HCT116 (cell line): Measurements from ENCODE around the gene AKIRIN2. TPM values are rescaled to one million over a fixed set of nuclear protein-coding genes. Genes with fewer than 3 reads are reported as not detected.

Experiments
- ATAC-seq: fragments of 200-7000 bp; cut with Tn5 transposase; 2 replicates; pipeline ENCODE4 v1.9.1; 2020; ENCODE audit warnings: mild to moderate bottlenecking, moderate library complexity
- BruUV-seq: library from RNA; stranded (reverse); fragments of 400-500 nt; replicated peaks from 2 replicates; lab custom pipeline; 2021; lab: Mats Ljungman, UMichigan
- CTCF ChIA-PET: fragments of 300-600 bp; sonication (Branson Sonifier 250); formaldehyde crosslinking; loops from one replicate; lab custom pipeline; 2021; ENCODE audit warnings: antibody characterized with exemption; lab: Charles Lee
- POLR2A ChIA-PET: fragments of 300-600, 350-600 bp; sonication (Branson Sonifier 250); formaldehyde crosslinking; loops from one replicate; lab custom pipeline; 2021; ENCODE audit warnings: antibody characterized with exemption; lab: Charles Lee
- RAD21 ChIA-PET, 2 experiments: fragments of 300-600 bp; sonication (Branson Sonifier 250); formaldehyde crosslinking; loops; one replicate each; lab custom pipeline; 2023; ENCODE audit warnings: low total read pairs in 2 of 2; ENCODE audit not compliant: uncharacterized antibody in 2 of 2, unreplicated experiment in 2 of 2, low non-redundant PET in 1 of 2; lab: Charles Lee
- DNase-seq: peaks from one replicate; pipeline ENCODE4 v3.0.0-alpha.2; 2010; ENCODE audit warnings: low read depth, low spot score
- H2AFZ ChIP-seq: fragments of 200-600 bp; shearing (Covaris generic), sonication (generic); 2 replicates; pipeline ENCODE4 v1.6.1; 2017; ENCODE audit warnings: low read depth, mixed run types, mixed read lengths, antibody characterized with exemption, low read length; ENCODE audit not compliant: poor library complexity, severe bottlenecking
- H3K27ac ChIP-seq: 2 replicates; pipeline ENCODE4 v1.5.1; 2012; ENCODE audit warnings: low read depth, low read length
- H3K27me3 ChIP-seq: fragments of 200-600 bp; sonication (generic); 2 replicates; pipeline ENCODE4 v1.6.1; 2016; ENCODE audit warnings: mixed run types, low read length, mixed read lengths; ENCODE audit not compliant: insufficient read depth
- H3K36me3 ChIP-seq, 2 experiments: fragments of 200-500 bp in 1 of 2; fragments of 200-600 bp in 1 of 2; sonication (Bioruptor generic) in 1 of 2; sonication (generic) in 1 of 2; 2 replicates each; pipeline versions ENCODE4 v1.5.1 to v1.6.1; 2014 to 2016; ENCODE audit warnings: low read length in 2 of 2, inconsistent platforms in 1 of 2, mixed read lengths in 1 of 2, mixed run types in 1 of 2; ENCODE audit not compliant: insufficient read depth in 2 of 2, control insufficient read depth in 1 of 2
- H3K4me1 ChIP-seq, 2 experiments: fragments of 200-600 bp in 1 of 2; sonication (generic) in 1 of 2; 2 replicates each; pipeline versions ENCODE4 v1.5.1 to v1.6.1; 2012 to 2017; ENCODE audit warnings: low read length in 2 of 2, inconsistent platforms in 1 of 2, mild to moderate bottlenecking in 1 of 2, mixed read lengths in 1 of 2, mixed run types in 1 of 2, moderate library complexity in 1 of 2; ENCODE audit not compliant: insufficient read depth in 2 of 2, control insufficient read depth in 1 of 2
- H3K4me2 ChIP-seq: fragments of 200-600 bp; sonication (generic); 2 replicates; pipeline ENCODE4 v1.6.1; 2017; ENCODE audit warnings: mixed run types, low read length, mixed read lengths
- H3K4me3 ChIP-seq, 2 experiments: fragments of 200-600 bp in 1 of 2; sonication (generic) in 1 of 2; replicated peaks in 1 of 2; 2 replicates each; pipeline ENCODE4 v1.5.1; 2011 to 2016; ENCODE audit warnings: low read length in 2 of 2, control low read depth in 1 of 2, low read depth in 1 of 2, mild to moderate bottlenecking in 1 of 2, mixed read lengths in 1 of 2, mixed run types in 1 of 2
- H3K79me2 ChIP-seq: fragments of 200-600 bp; sonication (generic); 2 replicates; pipeline ENCODE4 v1.6.1; 2017; ENCODE audit warnings: mild to moderate bottlenecking, mixed run types, low read length, moderate library complexity, mixed read lengths; ENCODE audit not compliant: insufficient read depth
- H3K9ac ChIP-seq: fragments of 200-600 bp; sonication (generic); 2 replicates; pipeline ENCODE4 v1.6.1; 2016; ENCODE audit warnings: low read length, mixed read lengths
- H3K9me2 ChIP-seq: fragments of 200-600 bp; sonication (generic), shearing (Covaris generic); 2 replicates; pipeline ENCODE4 v1.6.1; 2017; ENCODE audit warnings: mixed run types, mild to moderate bottlenecking, moderate library complexity; ENCODE audit not compliant: insufficient read depth
- H3K9me3 ChIP-seq, 2 experiments: fragments of 200-500 bp in 1 of 2; fragments of 200-600 bp in 1 of 2; sonication (Bioruptor generic) in 1 of 2; sonication (generic) in 1 of 2; 2 replicates each; pipeline ENCODE4 v1.6.1; 2014 to 2017; ENCODE audit warnings: low read length in 2 of 2, mixed read lengths in 2 of 2, inconsistent platforms in 1 of 2, low read depth in 1 of 2, mild to moderate bottlenecking in 1 of 2, mixed run types in 1 of 2, moderate library complexity in 1 of 2; ENCODE audit not compliant: control insufficient read depth in 1 of 2, insufficient read depth in 1 of 2
- H4K20me1 ChIP-seq: fragments of 200-600 bp; sonication (generic), shearing (Covaris generic); 2 replicates; pipeline ENCODE4 v1.6.1; 2017; ENCODE audit warnings: mixed run types, mild to moderate bottlenecking, moderate library complexity; ENCODE audit not compliant: insufficient read depth
- CEBPB ChIP-seq: IDR thresholded peaks from 2 replicates; pipeline ENCODE4 v1.6.1; 2012; ENCODE audit warnings: low read depth
- EZH2phosphoT487 ChIP-seq: fragments of 200-600 bp; IDR thresholded peaks from 2 replicates; pipeline ENCODE4 v1.6.1; 2018; ENCODE audit warnings: antibody characterized with exemption, borderline replicate concordance
- FOSL1 ChIP-seq: IDR thresholded peaks from 2 replicates; pipeline ENCODE4 v1.6.1; 2012; ENCODE audit warnings: low read depth
- YY1 ChIP-seq: IDR thresholded peaks from 2 replicates; pipeline ENCODE4 v1.6.1; 2011; ENCODE audit warnings: low read length, low read depth, moderate library complexity, mild to moderate bottlenecking; ENCODE audit not compliant: insufficient replicate concordance; ENCODE audit errors: extremely low read depth
- ZFX ChIP-seq: fragments of 450-650 bp; IDR thresholded peaks from 2 replicates; pipeline ENCODE4 v1.6.1; 2017
- intact Hi-C: fragments of 100-400 bp; cut with micrococcal nuclease; formaldehyde crosslinking; loops from 2 replicates; pipeline ENCODE4 v1.10.0; 2022
- total RNA-seq: library from RNA; stranded (reverse); gene quantifications from one replicate; pipeline ENCODE4 v1.2.1, GENCODE V29; 2021; ENCODE audit not compliant: unreplicated experiment

AKIRIN2 gene
- total RNA-seq, 1 experiment from 2014 or later, result 54.8 TPM

DNA sequence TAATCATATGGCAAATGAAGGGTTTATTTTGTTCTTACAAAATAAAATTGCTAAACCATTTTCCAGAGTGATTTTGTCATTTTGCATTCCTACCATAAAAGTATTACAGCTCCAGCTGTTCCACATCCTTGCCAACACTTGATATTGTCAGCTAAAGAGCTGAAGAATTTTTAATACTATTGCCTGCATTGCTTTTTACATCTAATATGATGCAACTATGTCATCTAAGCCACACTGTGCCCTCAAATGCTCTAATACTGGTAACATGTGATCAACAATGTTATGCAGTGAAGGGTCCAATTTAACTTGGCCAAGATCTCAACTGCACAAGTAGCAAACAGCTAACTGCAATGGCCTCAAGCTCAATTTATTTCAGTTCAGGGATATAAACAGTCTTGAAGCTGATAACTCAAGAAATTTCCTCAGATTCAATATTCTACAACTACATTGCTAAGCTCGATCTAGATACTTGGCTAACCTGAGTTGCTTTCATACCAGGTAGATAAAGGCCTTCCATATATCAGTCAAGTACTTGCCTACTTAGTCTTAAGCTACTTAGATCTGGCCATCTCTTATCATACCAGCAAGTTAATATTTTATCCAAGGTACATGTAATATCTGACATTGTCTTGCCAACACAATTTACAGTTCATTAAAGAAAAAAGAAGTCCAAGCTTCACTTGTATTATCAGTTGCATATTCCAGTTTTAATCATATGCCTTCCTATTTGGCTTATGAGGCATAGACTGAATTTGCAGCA, 17.0 kb downstream of the AKIRIN2 start:
- Histone ChIP-seq H3K4me2 (no peak overlapping the region), H3K9me3 (no peaks in the 10 kb centered on the region), H3K36me3 (no peaks in the 10 kb centered on the region), H3K4me3 (no peak overlapping the region), H3K27ac (no peak overlapping the region), H4K20me1 (peaks cover 16% of the 10 kb centered on the region), H3K27me3 (no peaks in the 10 kb centered on the region), H3K9me2 (no peaks in the 10 kb centered on the region), H3K9ac (no peak overlapping the region), H3K79me2 (peaks cover 97% of the 10 kb centered on the region), H3K4me1 (no peaks in the 10 kb centered on the region), H2AFZ (no peak overlapping the region)
- ChIA-PET POLR2A (interaction anchor here (1.0 kb wide), 1 partner anchor 14 kb away, joined by 3 read pairs; no protein-coding TSS in a partner anchor), RAD21 (no interaction called here), CTCF (no interaction called here)
- no TSS peak for BruUV-seq
- ATAC-seq, result no peak
- intact Hi-C loops, result no loop called here
- no peak for DNase-seq
- TF ChIP-seq FOSL1 (no peak), CEBPB (peak; percentile 19; the same call in 1 of the 2 replicates)

DNA sequence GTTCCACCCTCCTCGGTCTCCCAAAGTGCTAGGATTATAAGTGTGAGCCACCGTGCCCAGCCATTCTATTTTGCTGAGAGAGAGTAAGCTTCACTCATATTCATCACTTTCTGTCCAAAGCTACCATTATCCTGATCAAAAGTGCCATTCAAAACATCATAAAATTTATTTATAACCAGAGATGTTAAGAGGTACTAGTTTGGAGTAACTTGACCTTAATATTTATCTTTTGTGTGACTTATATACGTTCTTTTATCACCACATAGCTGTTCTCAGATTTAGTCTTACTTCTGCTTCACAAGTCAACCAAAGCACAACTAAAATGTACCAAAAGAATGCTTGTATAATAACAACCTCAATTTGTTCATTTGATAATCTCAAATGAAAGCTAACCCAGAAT, 18.1 kb downstream of the AKIRIN2 start:
- POLR2A ChIA-PET, result no interaction called here
- H3K4me2 ChIP-seq, result no peak overlapping the region
- peaks cover 0 to 5% of the 10 kb centered on the region in 2 experiments; a peak in 2 of 4 replicates for H3K36me3 ChIP-seq
- H3K9ac ChIP-seq, result no peak overlapping the region
- RAD21 ChIA-PET, result no interaction called here
- H3K27ac ChIP-seq, result no peak overlapping the region
- peaks cover 16% of the 10 kb centered on the region for H4K20me1 ChIP-seq
- no peaks in the 10 kb centered on the region for H3K27me3 ChIP-seq
- no peaks in the 10 kb centered on the region for H3K4me1 ChIP-seq
- CTCF ChIA-PET, result no interaction called here
- ATAC-seq, result no peak
- intact Hi-C loops, result no loop called here
- BruUV-seq, result no TSS peak
- H2AFZ ChIP-seq, result no peak overlapping the region
- TF ChIP-seq EZH2phosphoT487 (no peak), ZFX (no peak), YY1 (no peak)
- no peak overlapping the region for H3K4me3 ChIP-seq
- no peaks in the 10 kb centered on the region for H3K9me3 ChIP-seq
- no peak for DNase-seq
- H3K9me2 ChIP-seq, result no peaks in the 10 kb centered on the region
- H3K79me2 ChIP-seq, result peaks cover 97% of the 10 kb centered on the region
